Measurements from ENCODE around the gene GSTT2. TPM values are rescaled to one million over a fixed set of nuclear protein-coding genes. Genes with fewer than 3 reads are reported as not detected.

GSTT2 gene
- total RNA-seq (ENCODE audit: low replicate concordance): 0.23 TPM in 1 of 2 replicates, not detected in the other

DNA sequence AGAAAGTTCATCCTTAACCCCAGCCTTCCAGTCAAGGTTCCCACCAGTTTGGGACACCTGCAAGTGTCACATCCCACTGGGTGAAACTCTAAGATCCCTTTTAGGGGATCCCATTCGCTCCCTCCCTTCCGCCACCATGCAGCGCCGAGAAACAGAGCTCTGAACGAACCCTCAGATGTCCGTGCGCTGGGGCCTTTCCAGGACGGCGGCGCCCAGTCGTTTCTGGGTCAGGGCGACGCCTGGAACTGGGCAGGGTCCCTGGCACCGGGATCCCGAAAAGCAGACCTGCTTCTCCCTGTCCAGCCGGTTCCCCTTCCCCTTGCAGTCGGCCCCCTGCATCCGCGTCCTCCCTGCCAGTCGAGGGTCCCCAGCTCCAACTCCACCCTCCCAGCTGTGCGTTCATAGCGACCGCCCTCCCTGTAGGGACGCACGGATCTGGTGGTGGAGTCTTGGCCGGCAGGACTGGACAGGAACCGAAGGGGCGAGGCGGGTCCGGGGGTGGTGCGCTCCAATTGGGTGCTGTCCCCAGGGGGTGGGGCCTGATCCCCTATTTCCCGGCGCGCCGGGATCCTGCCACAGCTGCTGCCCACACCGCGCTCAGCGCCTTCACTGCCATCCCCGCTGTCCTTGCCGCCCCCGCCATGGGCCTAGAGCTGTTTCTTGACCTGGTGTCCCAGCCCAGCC, at the start of gene GSTT2:
Gene GSTT2 (plus strand): TSS at position 578 of the 684 bp plus-strand sequence.

DNA sequence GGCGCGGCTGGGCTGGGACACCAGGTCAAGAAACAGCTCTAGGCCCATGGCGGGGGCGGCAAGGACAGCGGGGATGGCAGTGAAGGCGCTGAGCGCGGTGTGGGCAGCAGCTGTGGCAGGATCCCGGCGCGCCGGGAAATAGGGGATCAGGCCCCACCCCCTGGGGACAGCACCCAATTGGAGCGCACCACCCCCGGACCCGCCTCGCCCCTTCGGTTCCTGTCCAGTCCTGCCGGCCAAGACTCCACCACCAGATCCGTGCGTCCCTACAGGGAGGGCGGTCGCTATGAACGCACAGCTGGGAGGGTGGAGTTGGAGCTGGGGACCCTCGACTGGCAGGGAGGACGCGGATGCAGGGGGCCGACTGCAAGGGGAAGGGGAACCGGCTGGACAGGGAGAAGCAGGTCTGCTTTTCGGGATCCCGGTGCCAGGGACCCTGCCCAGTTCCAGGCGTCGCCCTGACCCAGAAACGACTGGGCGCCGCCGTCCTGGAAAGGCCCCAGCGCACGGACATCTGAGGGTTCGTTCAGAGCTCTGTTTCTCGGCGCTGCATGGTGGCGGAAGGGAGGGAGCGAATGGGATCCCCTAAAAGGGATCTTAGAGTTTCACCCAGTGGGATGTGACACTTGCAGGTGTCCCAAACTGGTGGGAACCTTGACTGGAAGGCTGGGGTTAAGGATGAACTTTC, 18.7 kb upstream of the GSTT2 start, which contains the start of gene GSTT2B:
Gene GSTT2B (minus strand): TSS at position 112 of the 688 bp plus-strand sequence. CDS start 64 bp downstream, at position 48.

DNA sequence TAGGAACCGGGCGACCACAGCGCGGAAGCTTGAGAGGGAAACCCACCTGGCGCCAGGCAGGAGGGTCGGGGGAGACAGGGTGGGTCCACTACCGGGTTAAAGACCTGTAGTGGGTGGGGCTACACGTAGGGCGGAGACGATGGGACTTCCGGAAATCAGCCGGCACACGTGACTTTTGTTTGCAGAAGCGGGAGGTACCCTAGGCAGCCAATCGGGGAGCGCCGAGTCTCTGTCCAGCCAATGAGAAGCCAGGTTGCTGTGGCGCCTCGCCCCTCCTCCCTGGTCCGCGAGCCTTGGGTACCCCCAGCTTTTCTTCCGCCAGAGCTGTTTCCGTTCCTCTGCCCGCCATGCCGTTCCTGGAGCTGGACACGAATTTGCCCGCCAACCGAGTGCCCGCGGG, 13.4 kb upstream of the GSTT2 start, which contains the start of gene DDTL:
Gene DDTL (plus strand): TSS at position 321 of the 400 bp plus-strand sequence. CDS start 27 bp downstream, at position 348.

DNA sequence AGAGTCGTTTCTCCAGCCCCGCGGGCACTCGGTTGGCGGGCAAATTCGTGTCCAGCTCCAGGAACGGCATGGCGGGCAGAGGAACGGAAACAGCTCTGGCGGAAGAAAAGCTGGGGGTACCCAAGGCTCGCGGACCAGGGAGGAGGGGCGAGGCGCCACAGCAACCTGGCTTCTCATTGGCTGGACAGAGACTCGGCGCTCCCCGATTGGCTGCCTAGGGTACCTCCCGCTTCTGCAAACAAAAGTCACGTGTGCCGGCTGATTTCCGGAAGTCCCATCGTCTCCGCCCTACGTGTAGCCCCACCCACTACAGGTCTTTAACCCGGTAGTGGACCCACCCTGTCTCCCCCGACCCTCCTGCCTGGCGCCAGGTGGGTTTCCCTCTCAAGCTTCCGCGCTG, 5.6 kb upstream of the GSTT2 start, which contains the start of gene DDT:
Gene DDT (minus strand): TSS at position 97 of the 400 bp plus-strand sequence. CDS start 27 bp downstream, at position 70.

DNA sequence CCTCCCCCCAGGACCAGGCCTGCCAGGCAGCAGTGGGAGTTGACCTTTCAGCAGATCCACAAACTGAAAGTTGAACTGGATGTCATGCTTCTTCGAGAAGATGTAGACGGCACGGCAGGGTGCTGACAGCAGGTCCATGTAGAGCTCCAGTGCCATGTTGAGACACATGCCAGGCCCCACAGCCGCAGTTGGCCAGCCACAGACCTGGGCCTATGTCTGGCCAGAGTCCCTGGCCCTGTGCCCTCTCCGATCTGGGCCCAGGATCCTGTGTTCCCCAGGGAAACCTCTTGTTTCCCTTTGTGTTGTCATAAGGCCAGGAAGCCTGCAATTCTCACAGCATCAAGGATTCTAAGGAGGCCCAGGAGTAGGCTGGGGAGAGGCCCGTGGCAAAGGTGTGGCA, 25.3 kb downstream of the GSTT2 start, which contains the start of gene GSTT4:
Gene GSTT4 (minus strand): TSS at position 253 of the 400 bp plus-strand sequence. CDS start 97 bp downstream, at position 156.

Other genes starting within 250 kb of the GSTT2 start
- 1.4 and 3.5 TPM in 2 replicates for gene ZNF70, start 229.0 kb upstream of the GSTT2 start, total RNA-seq (ENCODE audit: low replicate concordance)
- not detected in 2 replicates for gene VPREB3, start 225.7 kb upstream of the GSTT2 start, total RNA-seq (ENCODE audit: low replicate concordance)
- 0.38 and 1.8 TPM in 2 replicates for gene C22orf15, start 217.1 kb upstream of the GSTT2 start, total RNA-seq (ENCODE audit: low replicate concordance)
- gene CHCHD10, start 212.2 kb upstream of the GSTT2 start, total RNA-seq (ENCODE audit: low replicate concordance): 3.4 and 6.5 TPM in 2 replicates
- gene MMP11, start 207.3 kb upstream of the GSTT2 start, total RNA-seq (ENCODE audit: low replicate concordance): 11.0 and 18.5 TPM in 2 replicates
- gene SMARCB1, start 193.2 kb upstream of the GSTT2 start, total RNA-seq (ENCODE audit: low replicate concordance): 18.0 and 21.5 TPM in 2 replicates
- gene DERL3, start 141.1 kb upstream of the GSTT2 start, total RNA-seq (ENCODE audit: low replicate concordance): 0.23 TPM in 1 of 2 replicates, not detected in the other
- gene SLC2A11, start 122.3 kb upstream of the GSTT2 start, total RNA-seq (ENCODE audit: low replicate concordance): 7.5 and 8.9 TPM in 2 replicates
- gene MIF, start 85.8 kb upstream of the GSTT2 start, total RNA-seq (ENCODE audit: low replicate concordance): 300 and 504 TPM in 2 replicates
- 5.1 and 9.5 TPM in 2 replicates for gene GSTT2B, start 18.9 kb upstream of the GSTT2 start, total RNA-seq (ENCODE audit: low replicate concordance)
- 2.2 and 11.0 TPM in 2 replicates for gene DDTL, start 13.2 kb upstream of the GSTT2 start, total RNA-seq (ENCODE audit: low replicate concordance)
- gene DDT, start 5.7 kb upstream of the GSTT2 start, total RNA-seq (ENCODE audit: low replicate concordance): 57.3 and 162 TPM in 2 replicates
- gene GSTT4, start 25.3 kb downstream of the GSTT2 start, total RNA-seq (ENCODE audit: low replicate concordance): not detected in 2 replicates
- 35.5 and 61.0 TPM in 2 replicates for gene CABIN1, start 31.2 kb downstream of the GSTT2 start, total RNA-seq (ENCODE audit: low replicate concordance)
- gene SUSD2, start 201.4 kb downstream of the GSTT2 start, total RNA-seq (ENCODE audit: low replicate concordance): 1.2 and 4.7 TPM in 2 replicates